Spleen (tissue), 11 donors: Measurements from ENCODE around the gene ACSL1. TPM values are rescaled to one million over a fixed set of nuclear protein-coding genes. Genes with fewer than 3 reads are reported as not detected.

Experiments used
- DNase-seq: peaks from one replicate; pipeline ENCODE4 v3.0.0-alpha.2; 2020
- H3K27ac ChIP-seq, 8 donors: fragments of 200-600 bp; sonication (generic) in 7 of 8; 1 replicate in 4 of 8; 2 replicates in 4 of 8; pipeline versions ENCODE4 v1.5.0 to v1.8.0; 2016 to 2021; ENCODE audit warnings: inconsistent platforms in 4 of 8, mild to moderate bottlenecking in 4 of 8, moderate library complexity in 1 of 8
- H3K27me3 ChIP-seq, 7 donors: fragments of 200-600 bp; sonication (generic) in 6 of 7; replicated peaks in 1 of 7; 1 replicate in 4 of 7; 2 replicates in 3 of 7; pipeline versions ENCODE4 v1.5.0 to v1.8.0; 2016 to 2021; ENCODE audit warnings: inconsistent platforms in 3 of 7, mild to moderate bottlenecking in 1 of 7
- H3K36me3 ChIP-seq, 6 donors: fragments of 200-600 bp; sonication (generic) in 5 of 6; 1 replicate in 4 of 6; 2 replicates in 2 of 6; pipeline versions ENCODE4 v1.5.0 to v1.8.0; 2016 to 2021; ENCODE audit warnings: inconsistent platforms in 2 of 6
- H3K4me1 ChIP-seq, 6 donors: fragments of 200-600 bp; sonication (generic) in 5 of 6; 1 replicate in 3 of 6; 2 replicates in 3 of 6; pipeline versions ENCODE4 v1.5.0 to v1.8.0; 2016 to 2021; ENCODE audit warnings: inconsistent platforms in 3 of 6
- H3K4me3 ChIP-seq, 8 donors: fragments of 200-600 bp; sonication (generic) in 7 of 8; 1 replicate in 4 of 8; 2 replicates in 4 of 8; pipeline versions ENCODE4 v1.5.0 to v1.8.0; 2016 to 2021; ENCODE audit warnings: inconsistent platforms in 4 of 8, mild to moderate bottlenecking in 4 of 8, moderate library complexity in 2 of 8
- H3K9me3 ChIP-seq, 8 donors: fragments of 200-600 bp; sonication (generic) in 7 of 8; 1 replicate in 4 of 8; 2 replicates in 4 of 8; pipeline versions ENCODE4 v1.5.0 to v1.8.0; 2016 to 2021; ENCODE audit warnings: inconsistent platforms in 4 of 8
- CTCF ChIP-seq, 11 experiments: fragments of 200-600 bp in 7 of 11; fragments of 450-650 bp in 4 of 11; sonication (generic) in 4 of 11; IDR thresholded peaks in 8 of 11; conservative IDR thresholded peaks in 3 of 11; 1 replicate in 7 of 11; 2 replicates in 4 of 11; pipeline versions ENCODE4 v1.4.0 to v1.8.0; 2016 to 2021; ENCODE audit warnings: antibody characterized with exemption in 11 of 11, inconsistent platforms in 4 of 11, mild to moderate bottlenecking in 1 of 11
- POLR2A ChIP-seq, 3 donors: fragments of 450-650 bp; IDR thresholded peaks; one replicate each; pipeline ENCODE4 v1.5.1; 2017; ENCODE audit warnings: antibody characterized with exemption in 3 of 3, mild to moderate bottlenecking in 1 of 3
- POLR2AphosphoS5 ChIP-seq, 3 donors: sonication (generic); formaldehyde crosslinking; IDR thresholded peaks; one replicate each; pipeline ENCODE4 v1.5.1; 2017; ENCODE audit warnings: antibody characterized with exemption in 3 of 3
- WGBS, 5 donors: extraction: QIAGEN DNeasy Blood & Tissue Kit in 3 of 5; methylation state at CpG; one replicate each; pipeline versions ENCODE4 v1.1.5 to v1.1.7; 2013 to 2018; 5-methylcytosine and 5-hydroxymethylcytosine counted together
- intact Hi-C: fragments of 100-400 bp; cut with DNase I; formaldehyde crosslinking; loops from one replicate; pipeline ENCODE4 v1.15.0; 2023; ENCODE audit warnings: low total_unique reads
- polyA plus RNA-seq, 3 donors: library from polyadenylated mRNA; stranded (reverse); fragments of 200-250 nt; gene quantifications; one replicate each; pipeline ENCODE4 v1.2.1, GENCODE V29; 2013
- total RNA-seq, 7 donors: library from RNA; depleted of rRNA in 3 of 7; stranded (reverse); fragments of >200 nt in 3 of 7; fragmentation: NEBNext Ultra II Directional in 4 of 7; extraction: Animal tissue kit (Norgen Biotek cat#: 25700) in 4 of 7; gene quantifications; one replicate each; pipeline versions ENCODE4 v1.1.0 to v1.2.1, GENCODE V29; 2016 to 2021
- donor health status: healthy with polysubstance abuse.
- donor health status: DM: no; HTN: no; CAD: no; lungs with moderate emphysema.
- donor health status: DM: no; HTN: no; CAD: no.
- donor health status: Bipolar disorder and iron deficiency.
- donor health status: healthy.
- donor health status: DM: no; HTN: no; CAD: no.
- donor health status: DM: yes; HTN: yes; CAD: no.

The ACSL1 gene
- total and polyA plus RNA-seq, 10 donors, result 17.6 to 333 (median 118) TPM

GRCh38 chr4:184851886-184852285, 26.1 kb upstream of the ACSL1 start:
- intact Hi-C loops, result no loop called here
- no peak for DNase-seq
- Histone ChIP-seq H3K4me1 (peaks cover 0 to 76% (median 38%) of the 10 kb centered on the region in 6 donors), H3K36me3 (no peaks in the 10 kb centered on the region), H3K4me3 (peak overlapping the region in 1 of 8 donors; percentile 54), H3K27ac (peak overlapping the region in 7 of 8 donors; percentile 49 to 94 (median 85)), H3K9me3 (no peaks in the 10 kb centered on the region), H3K27me3 (peaks cover 0 to 9% (median 0%) of the 10 kb centered on the region in 7 donors)
- TF ChIP-seq POLR2AphosphoS5 (IDR thresholded peaks at IDR 0.05), result no peak
- no peak for TF ChIP-seq POLR2A (IDR thresholded peaks at IDR 0.05)
- TF ChIP-seq CTCF (IDR thresholded peaks at IDR 0.05 in 8 of 11, conservative IDR thresholded peaks at IDR 0.05 in 3 of 11), result no peak
- 0 to 91% (median 47%) methylated on average over 1 of the region's 1 CpG for WGBS, 5 donors

- peak in 1 of 3 donors; percentile 90 for TF ChIP-seq POLR2AphosphoS5 (IDR thresholded peaks at IDR 0.05)
- TF ChIP-seq POLR2A (IDR thresholded peaks at IDR 0.05), result no peak
- no peak for DNase-seq
- intact Hi-C loops, result no loop called here
- Histone ChIP-seq H3K4me3 (peak overlapping the region in 1 of 8 donors; percentile 54), H3K27ac (peak overlapping the region; percentile 8 to 94 (median 84)), H3K9me3 (no peaks in the 10 kb centered on the region), H3K4me1 (peaks cover 0 to 69% (median 33%) of the 10 kb centered on the region in 6 donors), H3K36me3 (no peaks in the 10 kb centered on the region), H3K27me3 (peaks cover 0 to 14% (median 0%) of the 10 kb centered on the region in 7 donors)
- 22 to 44% (median 32%) methylated on average over 3 of the region's 3 CpGs for WGBS, 5 donors
These were observed 25.4 kb upstream of the ACSL1 start for GRCh38 chr4:184851200-184851541.

- TF ChIP-seq CTCF (IDR thresholded peaks at IDR 0.05 in 8 of 11, conservative IDR thresholded peaks at IDR 0.05 in 3 of 11) (no peak), POLR2AphosphoS5 (IDR thresholded peaks at IDR 0.05) (peak in 2 of 3 donors; percentile 11 to 38)
- peak overlapping the region; percentile 8 to 94 (median 84) for H3K27ac ChIP-seq
- no peaks in the 10 kb centered on the region for H3K36me3 ChIP-seq
- H3K4me1 ChIP-seq, result peaks cover 0 to 64% (median 30%) of the 10 kb centered on the region in 6 donors
- intact Hi-C loops, result no loop called here
- 53 to 67% (median 56%) methylated on average over 10 of the region's 10 CpGs for WGBS, 5 donors
- no peaks in the 10 kb centered on the region for H3K9me3 ChIP-seq
- H3K4me3 ChIP-seq, result peak overlapping the region in 1 of 8 donors; percentile 54
- H3K27me3 ChIP-seq, result peaks cover 0 to 15% (median 0%) of the 10 kb centered on the region in 7 donors
- peak; percentile 79 for DNase-seq
These were observed 24.8 kb upstream of the ACSL1 start for GRCh38 chr4:184850431-184851199.

GRCh38 chr4:184850018-184850417, 24.2 kb upstream of the ACSL1 start:
- intact Hi-C loops, result no loop called here
- no peak for TF ChIP-seq CTCF (IDR thresholded peaks at IDR 0.05 in 8 of 11, conservative IDR thresholded peaks at IDR 0.05 in 3 of 11)
- TF ChIP-seq POLR2AphosphoS5 (IDR thresholded peaks at IDR 0.05), result no peak
- no peak for TF ChIP-seq POLR2A (IDR thresholded peaks at IDR 0.05)
- H3K4me3 ChIP-seq, result peak overlapping the region in 1 of 8 donors; percentile 54
- no peaks in the 10 kb centered on the region for H3K36me3 ChIP-seq
- H3K9me3 ChIP-seq, result no peaks in the 10 kb centered on the region
- peaks cover 0 to 15% (median 0%) of the 10 kb centered on the region in 7 donors for H3K27me3 ChIP-seq
- 57 to 81% (median 70%) methylated on average over 3 of the region's 3 CpGs for WGBS, 5 donors
- H3K4me1 ChIP-seq, result peaks cover 0 to 58% (median 24%) of the 10 kb centered on the region in 6 donors
- H3K27ac ChIP-seq, result peak overlapping the region in 7 of 8 donors; percentile 55 to 94 (median 85)
- DNase-seq, result no peak
